Right atrium auricular region (tissue), 2 donors: ENCODE data around the gene CD163. TPM values are rescaled to one million over a fixed set of nuclear protein-coding genes. Genes with fewer than 3 reads are reported as not detected.
"Not testable (repeated sequence)": the region's sequence is repeated elsewhere in the genome, so short reads cannot be mapped to it uniquely, and the experiment has no call there.

Experiments used
- DNase-seq: peaks from one replicate; pipeline ENCODE4 v3.0.0-alpha.2; 2019; ENCODE audit warnings: low spot score
- H3K27ac ChIP-seq, 2 donors: fragments of 200-600 bp; sonication (generic); 1 replicate in 1 of 2; 2 replicates in 1 of 2; pipeline ENCODE4 v1.5.1; 2016 to 2019
- H3K27me3 ChIP-seq, 2 donors: fragments of 200-600 bp; sonication (generic); one replicate each; pipeline versions ENCODE4 v1.5.1 to v1.6.0; 2017 to 2019
- H3K36me3 ChIP-seq: fragments of 200-600 bp; sonication (generic); one replicate; pipeline ENCODE4 v1.5.1; 2016
- H3K4me1 ChIP-seq, 2 donors: fragments of 200-600 bp; sonication (generic); one replicate each; pipeline versions ENCODE4 v1.5.1 to v1.6.0; 2017 to 2019
- H3K4me3 ChIP-seq, 2 donors: fragments of 200-600 bp; sonication (generic); 1 replicate in 1 of 2; 2 replicates in 1 of 2; pipeline ENCODE4 v1.5.1; 2017 to 2019; ENCODE audit warnings: mild to moderate bottlenecking in 1 of 2, moderate library complexity in 1 of 2
- H3K9me3 ChIP-seq, 2 donors: fragments of 200-600 bp; sonication (generic); one replicate each; pipeline ENCODE4 v1.5.1; 2019
- CTCF ChIP-seq, 2 donors: fragments of 200-600 bp; sonication (generic); IDR thresholded peaks; one replicate each; pipeline ENCODE4 v1.5.1; 2019; ENCODE audit warnings: antibody characterized with exemption in 2 of 2
- total RNA-seq, 2 donors: library from RNA; depleted of rRNA; stranded (reverse); fragments of >200 nt; gene quantifications; one replicate each; pipeline ENCODE4 v1.1.0, GENCODE V29; 2016

CD163 gene
- total RNA-seq, 2 donors from 2014 or later: 43.3 to 165 TPM

- peaks cover 0 to 6% of the 10 kb centered on the region in 2 donors for H3K9me3 ChIP-seq
- no peak for TF ChIP-seq CTCF (IDR thresholded peaks at IDR 0.05)
- H3K27ac ChIP-seq: no peak overlapping the region
- H3K36me3 ChIP-seq: no peaks in the 10 kb centered on the region
- DNase-seq: no peak
- no peaks in the 10 kb centered on the region for H3K4me1 ChIP-seq
- peak overlapping the region in 1 of 2 donors; percentile 29 for H3K4me3 ChIP-seq
- H3K27me3 ChIP-seq: no peaks in the 10 kb centered on the region
Observed at GRCh38 chr12:7439579-7440505, 63.7 kb downstream of the CD163 start.

GRCh38 chr12:7438291-7438995 is 65.1 kb downstream of the CD163 start:
- not testable (repeated sequence) for H3K4me1 ChIP-seq, H3K27ac ChIP-seq, H3K9me3 ChIP-seq, H3K4me3 ChIP-seq, H3K27me3 ChIP-seq, DNase-seq, H3K36me3 ChIP-seq

- DNase-seq: not testable (repeated sequence)
Observed at GRCh38 chr12:7437494-7437893, 66.1 kb downstream of the CD163 start.

GRCh38 chr12:7434670-7435069 is 68.9 kb downstream of the CD163 start:
- no peak overlapping the region for H3K27ac ChIP-seq
- no peaks in the 10 kb centered on the region for H3K36me3 ChIP-seq
- H3K27me3 ChIP-seq: no peaks in the 10 kb centered on the region
- TF ChIP-seq CTCF (IDR thresholded peaks at IDR 0.05): no peak
- DNase-seq: no peak
- H3K9me3 ChIP-seq: no peaks in the 10 kb centered on the region
- no peak overlapping the region for H3K4me3 ChIP-seq
- no peaks in the 10 kb centered on the region for H3K4me1 ChIP-seq

More at GRCh38 chr12:7437494-7437893, 66.1 kb downstream of the CD163 start:
- not testable (repeated sequence) for H3K9me3 ChIP-seq, H3K27me3 ChIP-seq, H3K27ac ChIP-seq, H3K4me1 ChIP-seq, H3K4me3 ChIP-seq, H3K36me3 ChIP-seq

GRCh38 chr12:7433276-7433822 is 70.2 kb downstream of the CD163 start:
- Histone ChIP-seq H3K27me3 (no peaks in the 10 kb centered on the region), H3K36me3 (no peaks in the 10 kb centered on the region), H3K9me3 (no peaks in the 10 kb centered on the region), H3K4me3 (no peak overlapping the region), H3K27ac (no peak overlapping the region), H3K4me1 (no peaks in the 10 kb centered on the region)
- DNase-seq: no peak
- TF ChIP-seq CTCF (IDR thresholded peaks at IDR 0.05): no peak

- Histone ChIP-seq H3K27me3 (no peaks in the 10 kb centered on the region), H3K4me1 (no peaks in the 10 kb centered on the region), H3K9me3 (no peaks in the 10 kb centered on the region), H3K27ac (no peak overlapping the region), H3K4me3 (no peak overlapping the region), H3K36me3 (no peaks in the 10 kb centered on the region)
- no peak for DNase-seq
- TF ChIP-seq CTCF (IDR thresholded peaks at IDR 0.05): no peak
Observed at GRCh38 chr12:7431993-7432685, 71.4 kb downstream of the CD163 start.

Other genes with a start within 250 kb of the CD163 start
- not detected for gene ACSM4, start 199.7 kb downstream of the CD163 start, total RNA-seq
- under 1 TPM; 0.24 to 0.37 TPM for gene CD163L1, start 59.6 kb downstream of the CD163 start, total RNA-seq
- not detected for gene APOBEC1, start 162.1 kb upstream of the CD163 start, total RNA-seq
- not detected for gene GDF3, start 192.0 kb upstream of the CD163 start, total RNA-seq
- gene DPPA3, start 207.7 kb upstream of the CD163 start, total RNA-seq: not detected
- not detected for gene CLEC4C, start 243.6 kb upstream of the CD163 start, total RNA-seq